ENCODE results near the gene C2. TPM values are rescaled to one million over a fixed set of nuclear protein-coding genes. Genes with fewer than 3 reads are reported as not detected.
"Not testable (repeated sequence)": the region's sequence is repeated elsewhere in the genome, so short reads cannot be mapped to it uniquely, and the experiment has no call there.

Gene C2
- total RNA-seq, 3 donors from 2014 or later = 0.56 to 1.0 (median 0.95) TPM

GRCh38 chr6:31905041-31905440 lies 22.5 kb upstream of the C2 start:
- Mint-ChIP-seq H3K27me3 (ENCODE audit: low read depth) (peaks cover 9% of the 10 kb centered on the region), H3K4me1 (ENCODE audit: low read depth) (peaks cover 9% of the 10 kb centered on the region), H3K4me3 (no peak overlapping the region), H3K36me3 (ENCODE audit: insufficient read depth) (no peaks in the 10 kb centered on the region), H3K9me3 (no peaks in the 10 kb centered on the region)
- ATAC-seq (no peak), DNase-seq (no peak)

- H3K36me3 Mint-ChIP-seq (ENCODE audit: insufficient read depth) = no peaks in the 10 kb centered on the region
- DNase-seq (no peak), ATAC-seq (no peak)
- peaks cover 13% of the 10 kb centered on the region for H3K4me1 Mint-ChIP-seq (ENCODE audit: low read depth)
- H3K27me3 Mint-ChIP-seq (ENCODE audit: low read depth) = peaks cover 9% of the 10 kb centered on the region
- no peaks in the 10 kb centered on the region for H3K9me3 Mint-ChIP-seq
- H3K4me3 Mint-ChIP-seq = no peak overlapping the region
These were observed 21.4 kb upstream of the C2 start for GRCh38 chr6:31906122-31906521.

GRCh38 chr6:31906727-31907126 lies 20.8 kb upstream of the C2 start:
- not testable (repeated sequence) for DNase-seq; H3K27me3 Mint-ChIP-seq (ENCODE audit: low read depth); ATAC-seq; H3K4me3 Mint-ChIP-seq; H3K36me3 Mint-ChIP-seq (ENCODE audit: insufficient read depth); H3K9me3 Mint-ChIP-seq
- H3K4me1 Mint-ChIP-seq (ENCODE audit: low read depth) = peaks cover 15% of the 10 kb centered on the region

GRCh38 chr6:31907158-31907813 lies 20.2 kb upstream of the C2 start:
- no peak overlapping the region for H3K4me3 Mint-ChIP-seq
- ATAC-seq (peak; percentile 25 to 44), DNase-seq (no peak)
- H3K9me3 Mint-ChIP-seq = no peaks in the 10 kb centered on the region
- H3K27me3 Mint-ChIP-seq (ENCODE audit: low read depth) = peaks cover 10% of the 10 kb centered on the region
- no peaks in the 10 kb centered on the region for H3K36me3 Mint-ChIP-seq (ENCODE audit: insufficient read depth)
- peaks cover 15% of the 10 kb centered on the region for H3K4me1 Mint-ChIP-seq (ENCODE audit: low read depth)

GRCh38 chr6:31908255-31908654 lies 19.3 kb upstream of the C2 start:
- not testable (repeated sequence) for H3K4me1 Mint-ChIP-seq (ENCODE audit: low read depth); DNase-seq; ATAC-seq; H3K36me3 Mint-ChIP-seq (ENCODE audit: insufficient read depth); H3K4me3 Mint-ChIP-seq; H3K9me3 Mint-ChIP-seq
- peaks cover 11% of the 10 kb centered on the region for H3K27me3 Mint-ChIP-seq (ENCODE audit: low read depth)

GRCh38 chr6:31908791-31909190 lies 18.7 kb upstream of the C2 start:
- peaks cover 11% of the 10 kb centered on the region for H3K27me3 Mint-ChIP-seq (ENCODE audit: low read depth)
- no peaks in the 10 kb centered on the region for H3K36me3 Mint-ChIP-seq (ENCODE audit: insufficient read depth)
- peaks cover 7% of the 10 kb centered on the region for H3K4me1 Mint-ChIP-seq (ENCODE audit: low read depth)
- DNase-seq (no peak), ATAC-seq (peak; percentile 51 to 54)
- no peaks in the 10 kb centered on the region for H3K9me3 Mint-ChIP-seq
- no peak overlapping the region for H3K4me3 Mint-ChIP-seq

- not testable (repeated sequence) for H3K4me3 Mint-ChIP-seq; H3K36me3 Mint-ChIP-seq (ENCODE audit: insufficient read depth); H3K9me3 Mint-ChIP-seq; DNase-seq; H3K4me1 Mint-ChIP-seq (ENCODE audit: low read depth); ATAC-seq
- H3K27me3 Mint-ChIP-seq (ENCODE audit: low read depth) = peaks cover 11% of the 10 kb centered on the region
These were observed 18.2 kb upstream of the C2 start for GRCh38 chr6:31909298-31909697.

GRCh38 chr6:31911826-31912585 lies 15.5 kb upstream of the C2 start:
- Mint-ChIP-seq H3K4me3 (no peak overlapping the region), H3K36me3 (ENCODE audit: insufficient read depth) (no peaks in the 10 kb centered on the region), H3K27me3 (ENCODE audit: low read depth) (peaks cover 13% of the 10 kb centered on the region), H3K9me3 (no peaks in the 10 kb centered on the region), H3K4me1 (ENCODE audit: low read depth) (peaks cover 7% of the 10 kb centered on the region)
- ATAC-seq (no peak), DNase-seq (no peak)

- peaks cover 7% of the 10 kb centered on the region for H3K27me3 Mint-ChIP-seq (ENCODE audit: low read depth)
- no peaks in the 10 kb centered on the region for H3K36me3 Mint-ChIP-seq (ENCODE audit: insufficient read depth)
- ATAC-seq (no peak), DNase-seq (no peak)
- peaks cover 3% of the 10 kb centered on the region for H3K4me1 Mint-ChIP-seq (ENCODE audit: low read depth)
- no peaks in the 10 kb centered on the region for H3K9me3 Mint-ChIP-seq
- H3K4me3 Mint-ChIP-seq = no peak overlapping the region
These were observed 12.2 kb upstream of the C2 start for GRCh38 chr6:31915351-31915750.

GRCh38 chr6:31915756-31916155 lies 11.8 kb upstream of the C2 start:
- DNase-seq = no peak

GRCh38 chr6:31918069-31918720 lies 9.3 kb upstream of the C2 start:
- Mint-ChIP-seq H3K27me3 (ENCODE audit: low read depth) (peaks cover 6% of the 10 kb centered on the region), H3K4me3 (no peak overlapping the region), H3K4me1 (ENCODE audit: low read depth) (no peaks in the 10 kb centered on the region), H3K36me3 (ENCODE audit: insufficient read depth) (no peaks in the 10 kb centered on the region), H3K9me3 (no peaks in the 10 kb centered on the region)
- DNase-seq = no peak
- no peak for ATAC-seq

More at GRCh38 chr6:31915756-31916155, 11.8 kb upstream of the C2 start:
- H3K4me3 Mint-ChIP-seq = no peak overlapping the region
- peaks cover 2% of the 10 kb centered on the region for H3K4me1 Mint-ChIP-seq (ENCODE audit: low read depth)
- peaks cover 7% of the 10 kb centered on the region for H3K27me3 Mint-ChIP-seq (ENCODE audit: low read depth)
- no peak for ATAC-seq
- H3K9me3 Mint-ChIP-seq = no peaks in the 10 kb centered on the region
- H3K36me3 Mint-ChIP-seq (ENCODE audit: insufficient read depth) = no peaks in the 10 kb centered on the region

- Mint-ChIP-seq H3K27me3 (ENCODE audit: low read depth) (peaks cover 6% of the 10 kb centered on the region), H3K36me3 (ENCODE audit: insufficient read depth) (no peaks in the 10 kb centered on the region), H3K9me3 (no peaks in the 10 kb centered on the region), H3K4me3 (no peak overlapping the region), H3K4me1 (ENCODE audit: low read depth) (no peaks in the 10 kb centered on the region)
- ATAC-seq = no peak
- no peak for DNase-seq
These were observed 7.8 kb upstream of the C2 start for GRCh38 chr6:31919624-31920303.

GRCh38 chr6:31920811-31921210 lies 6.7 kb upstream of the C2 start:
- ATAC-seq (no peak), DNase-seq (no peak)
- peaks cover 3% of the 10 kb centered on the region for H3K27me3 Mint-ChIP-seq (ENCODE audit: low read depth)
- H3K36me3 Mint-ChIP-seq (ENCODE audit: insufficient read depth) = no peaks in the 10 kb centered on the region
- H3K9me3 Mint-ChIP-seq = no peaks in the 10 kb centered on the region
- H3K4me3 Mint-ChIP-seq = no peak overlapping the region
- no peaks in the 10 kb centered on the region for H3K4me1 Mint-ChIP-seq (ENCODE audit: low read depth)

- peak in 1 of 2 donors; percentile 30 for ATAC-seq
- H3K4me1 Mint-ChIP-seq (ENCODE audit: low read depth) = no peaks in the 10 kb centered on the region
- no peak for DNase-seq
- no peak overlapping the region for H3K4me3 Mint-ChIP-seq
- no peaks in the 10 kb centered on the region for H3K36me3 Mint-ChIP-seq (ENCODE audit: insufficient read depth)
- no peaks in the 10 kb centered on the region for H3K27me3 Mint-ChIP-seq (ENCODE audit: low read depth)
- no peaks in the 10 kb centered on the region for H3K9me3 Mint-ChIP-seq
These were observed 4.6 kb upstream of the C2 start for GRCh38 chr6:31922942-31923341.
